ENCODE measurements around the gene CSPG4. TPM values are rescaled to one million over a fixed set of nuclear protein-coding genes. Genes with fewer than 3 reads are reported as not detected.

The CSPG4 gene
- total RNA-seq, 1 donor from 2014 or later: 0.79 TPM

- Histone ChIP-seq H3K4me3 (ENCODE audit: low read depth, low read length) (peak overlapping the region; percentile 90), H3K27me3 (ENCODE audit: control insufficient read depth, insufficient read depth, low read length) (no peaks in the 10 kb centered on the region), H3K36me3 (ENCODE audit: control insufficient read depth, insufficient read depth, low read length) (peaks cover 15% of the 10 kb centered on the region)
- DNase-seq (ENCODE audit: low read depth) (no peak), FAIRE-seq (no peak)
- TF ChIP-seq CTCF (IDR thresholded peaks at IDR 0.05; ENCODE audit: insufficient read depth, low read length, severe bottlenecking): no peak
These were observed 65.7 kb downstream of the CSPG4 start for GRCh38 chr15:75646944-75647364.

DNA sequence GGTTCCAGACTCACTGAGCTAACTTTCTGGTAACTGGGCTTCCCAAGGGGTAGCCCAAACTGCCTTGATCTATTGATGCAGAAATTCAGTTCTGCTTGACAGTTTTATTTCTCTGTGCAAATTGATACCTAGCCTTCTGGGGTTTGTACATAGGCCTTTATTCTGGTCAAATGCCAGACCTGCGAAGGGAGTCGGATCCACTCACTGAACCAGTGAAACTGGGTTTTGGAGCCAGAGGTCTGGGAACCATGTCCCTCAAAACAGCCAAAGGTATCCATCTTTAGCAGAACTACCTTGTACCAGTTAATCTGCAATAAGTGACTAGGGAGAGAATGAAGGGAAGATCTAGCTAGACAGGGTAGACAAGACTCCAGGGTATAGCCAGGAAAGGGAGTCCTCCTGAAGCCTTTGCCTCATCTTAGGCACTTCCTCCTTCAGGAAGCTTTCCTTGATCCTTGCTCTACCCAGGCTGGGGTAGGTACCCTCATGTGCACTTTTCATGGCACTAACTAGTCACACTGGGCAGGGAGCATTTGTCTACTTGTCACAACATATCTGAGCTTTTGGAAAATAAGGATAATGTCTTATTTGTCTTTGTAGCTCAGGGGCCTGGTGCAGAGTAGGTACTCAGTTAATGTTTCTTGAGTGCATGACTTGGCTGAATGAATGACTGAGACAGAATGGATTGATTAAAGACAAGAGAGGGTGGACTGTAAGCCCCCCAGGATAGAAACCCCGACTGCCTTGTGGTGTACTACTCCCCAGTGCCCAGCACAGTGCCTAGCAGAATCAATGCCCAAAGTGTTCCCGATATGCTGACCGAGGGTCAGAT is 66.3 kb downstream of the CSPG4 start:
- H3K27me3 ChIP-seq (ENCODE audit: control insufficient read depth, insufficient read depth, low read length): no peaks in the 10 kb centered on the region
- DNase-seq (ENCODE audit: low read depth) (no peak), FAIRE-seq (no peak)
- H3K36me3 ChIP-seq (ENCODE audit: control insufficient read depth, insufficient read depth, low read length): peaks cover 13% of the 10 kb centered on the region
- H3K4me3 ChIP-seq (ENCODE audit: low read depth, low read length): peak overlapping the region; percentile 90
- TF ChIP-seq CTCF (IDR thresholded peaks at IDR 0.05; ENCODE audit: insufficient read depth, low read length, severe bottlenecking): no peak

- Histone ChIP-seq H3K36me3 (ENCODE audit: control insufficient read depth, insufficient read depth, low read length) (peaks cover 4% of the 10 kb centered on the region), H3K27me3 (ENCODE audit: control insufficient read depth, insufficient read depth, low read length) (no peaks in the 10 kb centered on the region), H3K4me3 (ENCODE audit: low read depth, low read length) (no peak overlapping the region)
- no peak for TF ChIP-seq CTCF (IDR thresholded peaks at IDR 0.05; ENCODE audit: insufficient read depth, low read length, severe bottlenecking)
- FAIRE-seq: no peak
- DNase-seq (ENCODE audit: low read depth): no peak
These were observed 68.3 kb downstream of the CSPG4 start for GRCh38 chr15:75644376-75644775.

- TF ChIP-seq CTCF (IDR thresholded peaks at IDR 0.05; ENCODE audit: insufficient read depth, low read length, severe bottlenecking): no peak
- no peak for DNase-seq (ENCODE audit: low read depth)
- no peaks in the 10 kb centered on the region for H3K36me3 ChIP-seq (ENCODE audit: control insufficient read depth, insufficient read depth, low read length)
- H3K27me3 ChIP-seq (ENCODE audit: control insufficient read depth, insufficient read depth, low read length): no peaks in the 10 kb centered on the region
- no peak overlapping the region for H3K4me3 ChIP-seq (ENCODE audit: low read depth, low read length)
- no peak for FAIRE-seq
These were observed 71.0 kb downstream of the CSPG4 start for GRCh38 chr15:75641603-75642002.

- DNase-seq (ENCODE audit: low read depth) (no peak), FAIRE-seq (no peak)
- TF ChIP-seq CTCF (IDR thresholded peaks at IDR 0.05; ENCODE audit: insufficient read depth, low read length, severe bottlenecking): no peak
- Histone ChIP-seq H3K27me3 (ENCODE audit: control insufficient read depth, insufficient read depth, low read length) (no peaks in the 10 kb centered on the region), H3K36me3 (ENCODE audit: control insufficient read depth, insufficient read depth, low read length) (no peaks in the 10 kb centered on the region), H3K4me3 (ENCODE audit: low read depth, low read length) (no peak overlapping the region)
These were observed 71.5 kb downstream of the CSPG4 start for GRCh38 chr15:75641179-75641503.

Data from bronchial epithelial cell (primary cell).